ENCODE results near the gene HMX3. TPM values are rescaled to one million over a fixed set of nuclear protein-coding genes. Genes with fewer than 3 reads are reported as not detected.

Gene HMX3
- total RNA-seq, 1 donor from 2014 or later, result not detected

DNA sequence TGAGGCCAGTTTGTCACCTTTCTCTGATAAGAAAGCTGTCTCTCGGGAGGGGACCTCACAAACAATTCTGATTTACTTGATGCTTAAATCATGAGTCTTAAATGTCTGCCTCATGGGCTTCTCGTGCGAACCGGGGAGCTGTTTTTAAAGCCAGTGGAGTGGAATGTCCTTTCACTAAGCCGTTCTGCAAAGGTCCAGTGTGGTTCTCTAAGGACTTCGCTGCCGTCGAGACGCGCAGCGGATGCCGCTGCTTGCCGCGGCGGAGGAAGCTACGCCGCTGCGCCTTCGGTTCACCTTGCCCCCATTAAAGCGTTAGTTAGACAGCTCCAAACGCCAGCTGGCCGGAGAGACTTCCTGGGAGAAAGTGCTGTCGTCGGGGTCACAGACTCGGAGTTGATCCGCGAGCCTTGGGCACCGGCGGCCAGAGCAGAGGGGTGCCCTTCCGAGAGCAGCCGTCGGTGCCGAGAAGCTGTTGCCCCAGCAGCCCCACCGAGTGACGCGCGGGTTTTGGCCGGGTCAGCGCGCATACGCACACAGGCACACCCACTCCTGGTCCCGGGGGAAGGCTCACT is 1.3 kb upstream of the HMX3 start:
- no peak for DNase-seq (ENCODE audit: low read depth)

DNA sequence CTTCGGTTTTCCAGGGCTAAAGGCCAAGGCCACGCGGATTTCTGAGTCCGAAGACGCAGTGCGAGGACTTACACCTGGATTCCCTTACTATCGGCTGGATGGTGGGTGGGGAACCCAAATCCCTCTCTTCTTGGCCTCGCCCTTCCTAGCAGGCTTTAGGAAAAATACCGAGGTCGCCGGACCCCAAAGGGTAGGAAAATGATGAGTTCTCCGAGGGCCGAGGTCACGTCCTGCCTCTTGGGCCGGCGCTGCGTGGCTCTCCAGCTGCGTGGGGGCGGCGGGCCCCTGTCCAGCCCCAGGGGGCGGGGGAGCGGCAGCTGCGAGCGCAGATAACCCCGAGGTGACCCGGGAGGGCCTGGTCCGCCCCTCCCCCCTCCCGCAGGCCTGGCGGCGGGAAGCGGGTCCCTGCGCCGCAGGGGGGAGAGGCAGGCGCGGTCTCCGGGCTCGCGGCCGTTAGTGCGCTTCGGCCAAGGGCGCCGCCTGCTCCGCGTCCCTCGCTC is 805 bp upstream of the HMX3 start:
- no peak for DNase-seq (ENCODE audit: low read depth)

DNA sequence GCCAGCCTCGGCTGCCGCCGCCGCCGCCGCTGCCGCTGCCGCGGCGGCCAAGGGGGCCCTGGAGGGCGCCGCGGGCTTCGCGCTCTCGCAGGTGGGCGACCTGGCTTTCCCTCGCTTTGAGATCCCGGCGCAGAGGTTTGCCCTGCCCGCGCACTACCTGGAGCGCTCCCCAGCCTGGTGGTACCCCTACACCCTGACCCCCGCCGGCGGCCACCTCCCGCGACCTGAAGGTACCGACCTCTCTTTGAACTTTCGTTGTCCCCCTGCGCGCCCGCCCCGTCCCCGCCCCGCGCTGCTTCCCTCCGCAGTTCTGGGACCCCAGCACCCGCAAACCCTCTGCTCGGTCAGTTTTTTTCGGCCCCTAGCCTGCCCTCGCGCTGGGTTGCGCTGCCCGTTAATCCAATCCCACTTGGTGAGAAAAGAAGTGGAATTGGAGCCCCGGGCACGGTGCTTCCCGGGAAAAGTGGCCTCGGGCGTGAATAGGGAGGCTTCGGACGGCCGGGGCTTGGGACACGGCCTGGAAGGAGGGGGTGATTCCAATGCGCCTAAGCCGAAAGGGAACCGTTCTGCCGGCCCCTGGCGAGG is 543 bp downstream of the HMX3 start:
- no peak for DNase-seq (ENCODE audit: low read depth)

DNA sequence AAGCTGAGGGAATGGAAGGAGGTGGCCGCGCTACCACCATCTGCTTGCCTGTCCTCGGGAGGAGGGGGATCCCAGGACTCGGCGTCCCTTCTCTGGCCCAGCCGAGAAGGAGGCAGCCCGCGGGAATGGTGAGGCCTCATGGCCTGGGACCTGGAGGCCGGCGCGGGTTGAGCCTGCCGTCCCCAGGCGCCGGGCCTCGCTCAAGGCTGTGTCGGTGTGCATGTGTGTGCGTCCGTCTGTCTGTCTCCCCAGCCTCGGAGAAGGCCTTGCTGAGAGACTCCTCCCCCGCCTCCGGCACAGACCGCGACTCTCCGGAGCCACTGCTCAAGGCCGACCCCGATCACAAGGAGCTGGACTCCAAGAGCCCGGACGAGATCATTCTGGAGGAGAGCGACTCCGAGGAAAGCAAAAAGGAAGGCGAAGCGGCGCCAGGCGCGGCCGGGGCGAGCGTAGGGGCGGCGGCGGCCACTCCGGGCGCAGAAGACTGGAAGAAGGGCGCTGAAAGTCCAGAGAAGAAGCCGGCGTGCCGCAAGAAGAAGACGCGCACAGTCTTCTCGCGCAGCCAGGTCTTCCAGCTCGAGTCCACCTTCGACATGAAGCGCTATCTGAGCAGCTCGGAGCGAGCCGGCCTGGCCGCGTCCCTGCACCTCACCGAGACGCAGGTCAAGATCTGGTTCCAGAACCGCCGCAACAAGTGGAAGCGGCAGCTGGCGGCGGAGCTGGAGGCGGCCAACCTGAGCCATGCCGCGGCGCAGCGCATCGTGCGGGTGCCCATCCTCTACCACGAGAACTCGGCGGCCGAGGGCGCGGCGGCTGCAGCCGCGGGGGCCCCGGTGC is 1.3 kb downstream of the HMX3 start:
- DNase-seq (ENCODE audit: low read depth), result no peak

DNA sequence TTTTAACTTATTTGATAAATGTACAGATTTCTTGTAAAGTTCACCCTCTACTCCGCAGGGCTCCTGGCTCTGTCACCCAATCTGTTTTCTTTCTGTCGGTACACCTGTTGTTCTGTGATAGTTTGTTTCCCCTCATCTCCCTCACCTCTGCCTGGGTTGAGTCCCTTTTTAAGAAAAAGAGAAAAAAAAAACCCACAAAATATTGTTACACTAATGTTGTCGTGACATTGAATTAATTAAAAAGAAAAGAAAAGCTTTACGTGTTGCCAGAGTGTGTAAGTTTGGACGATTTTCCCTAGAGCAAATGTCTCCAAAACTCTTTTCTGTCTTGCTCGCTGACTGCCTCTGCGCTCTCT is 3.4 kb downstream of the HMX3 start:
- DNase-seq (ENCODE audit: low read depth), result no peak

DNA sequence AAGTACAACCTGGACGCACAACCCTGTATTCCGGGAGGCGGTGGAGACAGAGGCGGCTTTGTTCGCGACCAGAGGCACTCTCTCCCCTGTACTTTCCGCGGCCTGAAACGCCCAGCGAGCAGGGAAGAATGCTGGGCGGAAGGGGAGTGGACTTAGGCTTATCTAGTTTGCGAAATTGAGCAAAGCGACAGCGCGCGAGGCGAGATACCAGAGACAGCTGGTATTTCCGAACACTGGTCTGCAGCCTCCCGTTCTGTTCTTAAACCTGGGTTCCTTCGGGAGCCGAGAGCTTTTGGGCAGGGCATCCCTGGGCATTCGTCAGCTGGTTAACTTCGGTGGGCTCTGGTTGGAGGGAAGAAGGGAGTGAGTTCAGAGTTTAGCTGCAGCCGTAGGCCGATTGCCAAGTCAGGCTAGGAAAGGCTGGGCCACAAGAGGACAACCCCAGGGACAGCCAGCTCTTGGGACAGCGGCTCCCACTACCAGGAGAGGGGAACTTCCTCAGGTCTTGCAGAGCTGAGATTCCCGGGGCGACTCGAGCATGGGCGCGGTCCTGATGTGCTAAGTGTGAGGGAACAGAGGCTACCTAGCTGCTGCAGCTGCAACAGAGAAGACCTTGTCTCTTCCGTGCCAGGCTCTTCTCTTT is 3.9 kb downstream of the HMX3 start:
- DNase-seq (ENCODE audit: low read depth), result no peak

DNA sequence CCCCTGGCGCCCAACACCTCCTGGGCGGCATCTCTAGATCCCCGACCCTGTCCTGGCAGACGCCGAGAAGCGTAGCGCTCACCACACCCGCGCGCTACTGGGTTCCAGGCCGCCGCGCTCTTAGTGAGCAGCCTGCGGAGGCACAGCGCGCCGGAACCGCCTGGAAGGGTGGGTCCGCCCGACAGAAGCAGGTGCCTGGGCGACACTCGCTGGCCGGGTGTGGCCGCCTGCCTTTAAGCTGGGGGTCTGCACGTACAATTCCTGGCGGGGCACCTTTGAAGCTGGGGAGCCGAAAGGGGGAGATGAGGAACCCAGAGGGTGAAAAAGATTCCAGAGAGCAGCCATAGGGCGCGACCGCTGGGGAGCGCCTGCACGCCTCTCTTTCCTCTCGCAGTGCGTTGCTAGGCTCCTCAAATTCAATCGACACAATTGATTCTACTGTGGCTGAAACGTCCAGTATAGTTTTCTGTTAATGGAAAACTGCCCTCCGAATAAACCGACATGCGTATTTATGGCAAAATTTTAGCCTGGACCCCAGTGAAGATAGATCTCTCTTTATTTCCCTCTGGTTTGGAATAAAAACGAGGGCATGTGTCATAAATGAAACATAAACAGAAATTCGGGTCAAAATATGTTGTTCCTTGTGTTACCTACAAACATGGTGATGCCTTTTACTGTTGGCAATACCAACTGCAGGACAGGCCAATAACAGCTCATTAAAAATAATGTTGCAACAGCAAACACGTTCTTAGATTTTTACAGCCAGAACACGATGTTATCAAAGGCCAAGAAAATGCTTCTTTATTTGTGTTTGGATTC is 4.6 kb downstream of the HMX3 start:
- no peak for DNase-seq (ENCODE audit: low read depth)

DNA sequence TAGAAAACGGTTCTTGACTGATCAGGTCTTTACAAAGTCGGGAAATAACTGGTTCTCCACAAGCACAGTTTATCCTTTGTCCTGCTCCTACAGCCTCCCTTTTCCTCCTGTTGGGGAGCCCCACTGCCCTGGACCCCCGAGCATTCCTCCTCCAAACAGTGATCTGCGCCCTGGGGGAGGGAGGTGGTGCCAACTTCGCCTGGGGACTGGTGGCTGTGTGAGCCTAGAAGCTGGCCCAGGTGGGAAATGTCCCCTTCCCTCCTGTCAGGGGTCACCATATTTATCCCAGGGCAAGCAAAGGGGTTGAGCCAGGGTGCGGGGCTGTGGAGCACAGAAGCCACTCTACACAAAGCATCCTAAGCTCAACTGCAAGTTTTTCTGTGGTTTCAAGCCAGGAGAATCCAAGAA is 5.2 kb downstream of the HMX3 start:
- DNase-seq (ENCODE audit: low read depth), result no peak

DNA sequence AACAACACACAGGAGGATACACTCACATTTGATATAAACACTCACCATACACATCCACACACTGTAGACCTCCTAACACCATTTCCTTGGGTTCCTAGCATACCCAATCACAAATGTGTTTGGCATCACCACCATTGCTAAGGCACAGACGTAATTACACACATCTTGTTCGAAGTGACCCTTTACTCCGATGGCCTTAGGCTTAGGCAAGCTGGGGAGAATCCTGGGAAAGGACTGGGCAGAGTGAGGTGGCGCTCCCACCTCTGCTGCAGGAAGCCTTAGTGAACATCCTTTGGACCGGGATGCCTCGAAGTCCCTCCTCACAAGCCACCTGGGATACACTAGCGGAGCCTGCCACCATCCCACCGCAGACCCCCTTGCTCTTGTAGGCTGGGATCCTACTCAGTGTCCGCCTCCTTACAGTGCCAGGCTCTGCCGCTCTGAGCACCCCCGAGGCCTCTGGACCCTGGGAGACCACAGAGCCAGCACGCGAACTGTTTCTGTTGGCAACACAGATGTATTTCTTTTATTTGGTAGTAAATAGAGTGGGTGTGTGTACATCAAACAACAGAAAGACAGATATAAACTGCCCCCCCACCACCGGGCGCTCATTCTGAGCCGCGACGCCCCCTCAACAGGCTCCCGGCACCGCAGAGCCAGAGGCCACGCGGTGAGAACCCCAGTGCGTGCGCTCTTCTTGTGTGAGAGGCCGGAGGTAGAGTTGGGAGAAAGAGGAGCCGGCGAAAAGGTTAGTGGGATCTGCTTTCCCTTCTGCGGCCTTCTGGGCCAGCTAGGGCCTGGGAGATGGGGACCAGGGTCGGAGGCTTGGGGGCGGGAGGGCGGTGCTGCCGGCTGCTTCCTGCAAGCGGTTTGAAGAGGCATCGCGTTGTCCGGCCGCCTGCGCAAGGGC is 6.3 kb downstream of the HMX3 start:
- no peak for DNase-seq (ENCODE audit: low read depth)

DNA sequence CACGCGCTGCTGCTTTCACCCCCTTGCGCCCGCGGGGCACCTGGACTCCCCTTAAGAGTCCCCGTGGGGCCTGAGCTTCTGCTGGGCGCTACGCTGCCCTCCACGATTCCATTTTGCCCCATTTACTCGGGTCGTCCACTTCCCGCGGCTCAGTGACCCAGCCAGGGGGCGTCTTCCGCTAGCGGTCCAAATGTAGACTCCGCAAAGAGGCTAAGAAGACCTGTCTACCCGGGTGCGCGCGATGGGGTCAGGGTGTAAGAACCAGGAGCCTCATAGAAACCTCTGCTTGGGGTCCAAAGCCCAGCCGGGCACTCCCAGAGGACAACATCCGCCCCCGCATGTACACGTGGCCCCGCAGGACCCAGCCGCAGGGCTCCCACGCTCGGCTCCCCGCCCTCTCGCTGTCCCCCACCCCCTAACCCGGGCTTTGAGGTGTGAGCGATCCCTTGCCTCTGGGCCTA is 7.0 kb downstream of the HMX3 start:
- DNase-seq (ENCODE audit: low read depth), result no peak

DNA sequence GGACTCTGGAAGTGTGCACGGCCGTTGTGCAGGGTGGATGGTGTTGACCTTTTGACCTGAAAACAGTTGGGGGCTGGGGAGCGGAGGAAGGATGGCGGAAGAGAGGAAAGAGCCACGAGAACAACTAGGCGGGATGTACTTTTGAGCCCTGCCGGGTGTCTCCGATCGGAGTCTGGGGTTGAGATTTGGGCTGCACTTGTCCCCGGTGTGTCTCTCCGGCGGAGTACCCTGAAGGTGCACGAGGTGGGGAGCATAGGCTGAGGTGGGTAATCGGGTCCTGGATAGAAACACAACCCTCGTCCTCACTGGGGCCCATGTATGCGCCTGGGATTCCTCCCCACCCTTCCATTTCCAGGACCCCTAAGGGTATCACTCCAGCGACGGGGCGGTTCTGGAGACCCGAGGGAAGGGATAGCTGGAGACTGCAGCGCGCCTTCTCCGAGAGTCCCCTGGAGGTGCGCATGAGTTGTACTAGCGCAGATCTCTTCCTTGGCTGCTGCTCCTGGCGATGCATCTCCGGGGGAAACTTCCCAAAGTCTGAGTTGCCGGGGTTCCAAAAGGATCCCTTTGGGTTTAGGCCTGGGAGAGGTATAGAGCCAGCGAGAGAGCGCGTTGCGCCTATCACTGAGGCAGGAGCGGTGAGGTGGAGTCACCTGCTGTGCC is 7.5 kb downstream of the HMX3 start:
- DNase-seq (ENCODE audit: low read depth), result no peak

DNA sequence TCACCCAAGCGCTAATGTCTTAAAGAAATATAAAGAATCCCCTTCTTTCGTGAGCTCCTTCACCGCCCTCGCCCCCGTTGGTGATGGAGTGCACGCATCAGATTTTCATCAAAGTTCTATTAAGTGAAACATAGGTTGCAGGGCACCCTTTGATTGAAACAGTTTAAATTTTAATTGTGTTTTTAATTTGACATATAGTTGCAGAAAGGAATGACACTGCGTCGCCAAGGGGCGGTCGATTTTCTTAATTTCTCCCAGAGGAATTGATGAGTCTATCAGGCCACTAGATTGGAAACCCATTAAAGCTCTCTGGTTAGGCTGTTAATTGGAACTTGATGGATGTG is 8.0 kb downstream of the HMX3 start:
- DNase-seq (ENCODE audit: low read depth), result no peak

DNA sequence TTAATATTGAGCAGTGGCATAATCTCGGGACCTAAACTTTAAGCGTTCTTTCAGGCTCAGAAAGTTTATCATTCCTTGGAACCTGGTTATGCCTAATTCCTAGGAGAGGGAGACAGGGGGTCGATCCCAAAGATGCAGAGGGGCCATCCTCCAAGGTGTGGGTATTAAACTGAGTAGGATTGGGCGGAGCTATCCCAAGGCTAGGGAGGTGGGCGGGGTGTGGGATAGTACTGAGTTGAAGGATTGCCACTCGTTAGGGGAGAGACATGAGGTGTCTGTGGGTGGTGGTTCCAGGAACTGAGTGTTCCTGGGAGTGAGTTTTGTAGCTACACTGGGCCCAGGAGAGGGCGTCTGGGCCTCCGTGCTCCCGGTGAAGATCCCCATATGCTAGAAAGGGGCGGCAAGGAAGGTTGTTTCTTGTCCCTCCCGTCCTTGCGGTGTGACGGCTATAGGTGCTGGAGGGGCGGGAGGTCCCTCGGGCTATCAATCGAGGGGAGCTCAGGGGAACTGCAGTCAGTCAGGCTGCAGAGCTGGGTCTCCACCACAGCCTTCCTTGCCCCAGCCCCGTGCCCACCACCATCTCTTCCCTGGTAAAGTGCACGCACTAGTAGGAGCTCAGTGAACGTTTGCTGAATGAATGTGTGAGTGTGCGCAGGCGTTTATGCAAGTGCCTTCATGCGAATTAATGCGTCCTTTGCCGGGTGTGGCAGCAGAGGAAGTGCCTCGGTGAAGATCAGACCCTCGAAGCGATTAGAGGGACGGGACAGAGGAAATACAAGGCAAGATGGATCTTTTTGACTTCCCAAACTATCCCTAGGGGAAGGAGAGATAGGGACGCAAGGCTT is 9.1 kb downstream of the HMX3 start:
- no peak for DNase-seq (ENCODE audit: low read depth)

DNA sequence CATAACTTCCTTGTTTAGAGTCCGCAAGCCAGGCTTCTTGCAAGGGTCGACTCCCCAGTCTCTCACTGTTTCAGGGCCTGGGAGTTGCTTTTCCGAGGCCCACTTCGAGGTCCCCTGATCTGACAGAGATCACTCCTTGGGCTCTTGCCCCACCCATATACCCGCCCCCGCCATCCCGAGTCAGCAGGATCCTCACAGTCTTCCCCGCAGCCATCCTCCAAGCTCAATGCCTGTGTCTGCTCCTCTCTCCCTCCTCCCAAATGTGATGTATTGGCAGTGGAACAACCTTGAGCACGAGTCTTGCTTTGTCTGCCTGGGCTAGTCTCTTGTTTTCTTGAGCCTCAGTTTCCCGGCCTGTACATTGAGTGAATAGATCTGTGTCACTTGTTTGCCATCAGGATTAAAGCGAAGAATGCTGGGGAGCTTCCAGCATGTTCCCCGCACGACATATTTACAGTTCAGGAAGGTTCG is 9.8 kb downstream of the HMX3 start:
- DNase-seq (ENCODE audit: low read depth), result no peak

DNA sequence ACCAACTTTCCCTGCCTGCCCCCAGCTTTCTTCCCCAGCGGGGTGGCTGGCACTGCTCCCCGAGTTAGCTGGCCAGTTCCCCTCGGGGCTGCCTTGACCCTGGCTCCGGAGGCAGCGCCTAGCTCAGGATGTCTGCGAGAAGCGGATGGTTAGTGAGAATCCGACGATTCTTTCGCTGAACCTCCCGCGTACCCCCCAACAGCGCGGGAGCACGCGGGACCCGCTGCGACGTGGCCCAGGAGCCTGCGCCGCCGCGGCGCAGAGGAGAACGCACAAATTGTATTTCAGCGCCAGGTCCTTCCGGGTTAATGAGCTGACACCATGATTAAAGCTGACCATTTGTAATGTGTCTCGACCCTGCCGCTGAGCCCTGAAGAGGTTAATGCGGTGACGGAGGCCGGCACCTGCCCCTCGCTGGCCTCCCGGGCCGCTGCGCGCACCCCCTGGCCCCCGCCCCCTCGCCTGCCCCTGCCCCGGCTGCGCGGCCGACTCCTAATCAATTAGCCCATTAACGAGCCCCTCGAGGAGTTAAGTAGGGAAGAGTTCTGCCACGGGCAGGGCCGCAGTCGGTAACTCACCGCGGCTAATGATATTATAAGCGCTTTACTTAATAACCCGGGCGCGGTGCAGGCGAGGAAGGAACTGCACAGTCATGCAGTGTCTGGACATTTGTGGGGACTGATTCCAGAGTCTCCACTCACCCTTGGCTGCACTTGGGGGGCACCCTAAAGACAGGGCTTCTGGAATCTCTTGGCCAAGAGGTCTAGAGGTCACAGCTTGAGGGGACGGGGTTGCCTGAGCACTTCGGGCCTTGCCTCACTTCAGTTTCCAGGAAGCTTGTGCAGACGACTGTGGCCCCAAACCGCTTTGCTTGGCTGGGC is 10.5 kb downstream of the HMX3 start:
- DNase-seq (ENCODE audit: low read depth), result no peak

DNA sequence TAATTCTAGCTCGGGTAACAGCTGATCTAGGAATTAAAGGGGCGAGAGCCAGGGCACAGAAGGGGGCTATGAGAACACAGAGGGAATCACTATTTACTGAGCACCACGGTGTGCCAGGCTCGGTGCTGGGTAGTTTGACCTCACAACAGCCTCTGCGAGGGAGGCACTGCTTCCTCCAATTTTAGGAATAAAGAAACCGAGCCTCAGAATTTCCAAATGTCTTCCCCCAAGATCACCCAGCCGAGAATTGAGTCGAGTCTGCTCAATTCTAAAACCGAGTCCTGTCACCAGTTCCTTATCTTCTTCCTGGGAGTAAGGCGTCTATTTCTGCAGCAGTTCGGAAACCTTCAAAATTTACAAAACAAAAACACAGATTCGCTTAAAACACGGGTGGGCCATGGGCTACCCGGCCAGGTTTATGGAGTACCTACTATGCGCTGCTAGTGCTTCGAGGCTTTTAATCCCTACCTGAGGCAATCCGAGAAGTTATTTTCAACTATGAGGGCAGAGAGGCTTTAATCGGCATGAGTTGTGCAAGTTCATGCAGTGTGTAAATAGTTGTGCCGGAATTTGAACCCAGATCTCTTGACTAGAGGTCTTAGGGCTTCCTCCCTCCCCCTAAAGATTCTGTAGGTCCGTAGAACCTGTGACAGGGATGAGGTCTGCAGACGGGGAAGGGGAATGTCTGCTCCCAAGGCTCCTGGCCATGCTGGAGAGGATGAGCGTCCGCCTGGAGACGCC is 11.3 kb downstream of the HMX3 start:
- DNase-seq (ENCODE audit: low read depth), result no peak

DNA sequence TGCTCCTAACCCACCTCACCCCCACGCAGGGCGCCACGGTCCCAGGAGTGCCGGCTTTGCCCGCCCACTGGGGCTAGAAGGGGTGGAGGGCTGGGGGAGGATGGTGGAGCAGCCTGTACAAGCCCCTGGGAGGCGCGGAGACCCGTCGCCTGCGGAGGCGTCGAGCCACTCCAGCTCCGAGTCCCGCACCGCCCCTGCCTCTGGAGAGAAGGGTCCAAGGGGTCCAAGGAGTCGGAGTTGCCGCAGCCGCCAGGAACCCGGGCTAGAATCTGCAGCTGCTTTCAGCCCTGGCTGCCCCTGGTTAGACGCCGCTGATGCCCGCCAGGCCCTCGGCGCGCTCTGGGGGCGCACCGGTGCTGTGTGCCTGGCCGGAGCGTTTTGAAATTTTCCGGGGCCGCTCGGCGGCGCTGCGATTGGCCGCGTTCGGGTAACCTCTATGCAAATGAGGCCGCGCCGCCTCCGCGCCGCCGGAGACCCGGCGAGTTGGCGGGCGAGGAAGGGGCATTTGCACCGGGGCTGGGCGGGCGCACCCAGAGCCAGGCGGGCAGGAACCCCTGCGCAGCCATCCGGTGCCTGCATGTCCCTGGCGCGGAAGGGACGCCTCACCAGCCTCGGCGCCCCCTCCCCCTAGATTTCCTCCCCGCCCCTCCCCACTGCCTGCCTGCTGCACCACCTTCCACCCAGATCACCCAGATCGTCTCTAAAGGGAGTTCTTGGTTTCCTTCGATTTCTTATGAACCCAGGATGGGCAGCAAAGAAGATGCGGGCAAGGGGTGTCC is 12.1 kb downstream of the HMX3 start, which contains the start of gene HMX2:
TSS of gene HMX2 (plus strand) at position 502 of the 779 bp plus-strand sequence. CDS start at position 745, 243 bp downstream.
- DNase-seq (ENCODE audit: low read depth), result no peak

Measured in renal cortical epithelial cell (primary cell).